ENCODE results near the gene TMEM213.

TMEM213 gene

GRCh38 chr7:138868711-138869110 is 70.9 kb downstream of the TMEM213 start:
- no peak for TF ChIP-seq GATA2 (IDR thresholded peaks at IDR 0.05; ENCODE audit: low read depth, low read length)
- no peak for TF ChIP-seq GATA3 (IDR thresholded peaks at IDR 0.05; ENCODE audit: low read depth, low read length)

GRCh38 chr7:138869353-138869752 is 71.6 kb downstream of the TMEM213 start:
- no peak for TF ChIP-seq GATA3 (IDR thresholded peaks at IDR 0.05; ENCODE audit: low read depth, low read length)
- TF ChIP-seq GATA2 (IDR thresholded peaks at IDR 0.05; ENCODE audit: low read depth, low read length): no peak

GRCh38 chr7:138871065-138871813 is 73.4 kb downstream of the TMEM213 start:
- TF ChIP-seq GATA3 (IDR thresholded peaks at IDR 0.05; ENCODE audit: low read depth, low read length) (no peak), GATA2 (IDR thresholded peaks at IDR 0.05; ENCODE audit: low read depth, low read length) (no peak)

- TF ChIP-seq GATA3 (IDR thresholded peaks at IDR 0.05; ENCODE audit: low read depth, low read length) (no peak), GATA2 (IDR thresholded peaks at IDR 0.05; ENCODE audit: low read depth, low read length) (no peak)
Measured at GRCh38 chr7:138871814-138872090, 74.0 kb downstream of the TMEM213 start.

GRCh38 chr7:138872576-138872975 is 74.8 kb downstream of the TMEM213 start:
- TF ChIP-seq GATA2 (IDR thresholded peaks at IDR 0.05; ENCODE audit: low read depth, low read length) (no peak), GATA3 (IDR thresholded peaks at IDR 0.05; ENCODE audit: low read depth, low read length) (no peak)

GRCh38 chr7:138873220-138873892 is 75.6 kb downstream of the TMEM213 start:
- TF ChIP-seq GATA2 (IDR thresholded peaks at IDR 0.05; ENCODE audit: low read depth, low read length) (no peak), GATA3 (IDR thresholded peaks at IDR 0.05; ENCODE audit: low read depth, low read length) (no peak)

- TF ChIP-seq GATA3 (IDR thresholded peaks at IDR 0.05; ENCODE audit: low read depth, low read length): no peak
- no peak for TF ChIP-seq GATA2 (IDR thresholded peaks at IDR 0.05; ENCODE audit: low read depth, low read length)
Measured at GRCh38 chr7:138875794-138876193, 78.0 kb downstream of the TMEM213 start.

GRCh38 chr7:138876326-138876725 is 78.5 kb downstream of the TMEM213 start:
- TF ChIP-seq GATA3 (IDR thresholded peaks at IDR 0.05; ENCODE audit: low read depth, low read length): no peak
- TF ChIP-seq GATA2 (IDR thresholded peaks at IDR 0.05; ENCODE audit: low read depth, low read length): no peak

GRCh38 chr7:138878051-138878450 is 80.3 kb downstream of the TMEM213 start:
- TF ChIP-seq GATA2 (IDR thresholded peaks at IDR 0.05; ENCODE audit: low read depth, low read length): no peak

- TF ChIP-seq GATA2 (IDR thresholded peaks at IDR 0.05; ENCODE audit: low read depth, low read length) (no peak), GATA3 (IDR thresholded peaks at IDR 0.05; ENCODE audit: low read depth, low read length) (no peak)
Measured at GRCh38 chr7:138878856-138879255, 81.1 kb downstream of the TMEM213 start.

GRCh38 chr7:138879356-138879755 is 81.6 kb downstream of the TMEM213 start:
- TF ChIP-seq GATA3 (IDR thresholded peaks at IDR 0.05; ENCODE audit: low read depth, low read length) (no peak), GATA2 (IDR thresholded peaks at IDR 0.05; ENCODE audit: low read depth, low read length) (no peak)

- TF ChIP-seq GATA3 (IDR thresholded peaks at IDR 0.05; ENCODE audit: low read depth, low read length): peak; percentile 64; the same call in 1 of the 2 replicates
- TF ChIP-seq GATA2 (IDR thresholded peaks at IDR 0.05; ENCODE audit: low read depth, low read length): peak; percentile 85
Measured at GRCh38 chr7:138880881-138881578, 83.2 kb downstream of the TMEM213 start.

- TF ChIP-seq GATA3 (IDR thresholded peaks at IDR 0.05; ENCODE audit: low read depth, low read length): no peak
- no peak for TF ChIP-seq GATA2 (IDR thresholded peaks at IDR 0.05; ENCODE audit: low read depth, low read length)
Measured at GRCh38 chr7:138881579-138882188, 83.9 kb downstream of the TMEM213 start.

GRCh38 chr7:138882249-138882648 is 84.5 kb downstream of the TMEM213 start:
- TF ChIP-seq GATA2 (IDR thresholded peaks at IDR 0.05; ENCODE audit: low read depth, low read length): no peak
- TF ChIP-seq GATA3 (IDR thresholded peaks at IDR 0.05; ENCODE audit: low read depth, low read length): no peak

Data from SH-SY5Y (cell line).